Panc1 (cell line): ENCODE data around the gene GALNT14. TPM values are rescaled to one million over a fixed set of nuclear protein-coding genes. Genes with fewer than 3 reads are reported as not detected.

ENCODE experiments used
- ATAC-seq: fragments of 200-7000 bp; cut with Tn5 transposase; 2 replicates; pipeline ENCODE4 v1.9.1; 2020; ENCODE audit warnings: mild to moderate bottlenecking, moderate library complexity
- BruUV-seq: library from RNA; stranded (reverse); fragments of 400-500 nt; replicated peaks from 2 replicates; lab custom pipeline; 2021; lab: Mats Ljungman, UMichigan
- CTCF ChIA-PET: fragments of 300-600 bp; sonication (Branson Sonifier 250); formaldehyde crosslinking; loops from one replicate; lab custom pipeline; 2022; ENCODE audit warnings: antibody characterized with exemption; lab: Charles Lee
- POLR2A ChIA-PET: fragments of 300-600 bp; sonication (Branson Sonifier 250); formaldehyde crosslinking; loops from one replicate; lab custom pipeline; 2022; ENCODE audit warnings: antibody characterized with exemption; lab: Charles Lee
- DNase-seq: peaks from one replicate; pipeline ENCODE4 v3.0.0-alpha.2; 2010; ENCODE audit warnings: low read depth, low spot score
- H3K27ac ChIP-seq: 2 replicates; pipeline ENCODE4 v1.5.1; 2011; ENCODE audit warnings: mild to moderate bottlenecking, low read length, inconsistent platforms
- H3K27me3 ChIP-seq: fragments of 200-500 bp; sonication (Bioruptor generic); 2 replicates; pipeline ENCODE4 v1.6.0; 2014; ENCODE audit warnings: low read length, inconsistent platforms; ENCODE audit not compliant: control insufficient read depth, insufficient read depth
- H3K36me3 ChIP-seq: fragments of 200-500 bp; sonication (Bioruptor generic); 2 replicates; pipeline ENCODE4 v1.5.1; 2014; ENCODE audit warnings: inconsistent platforms, mild to moderate bottlenecking, low read length, moderate library complexity; ENCODE audit not compliant: control insufficient read depth, insufficient read depth
- H3K4me1 ChIP-seq: 2 replicates; pipeline ENCODE4 v1.5.1; 2011; ENCODE audit warnings: inconsistent platforms, mild to moderate bottlenecking, low read length, moderate library complexity; ENCODE audit not compliant: control insufficient read depth, insufficient read depth
- H3K4me3 ChIP-seq, 2 experiments: 2 replicates each; pipeline ENCODE4 v1.5.1; 2011 to 2012; ENCODE audit warnings: low read depth in 2 of 2, low read length in 2 of 2, mild to moderate bottlenecking in 2 of 2, inconsistent platforms in 1 of 2, moderate library complexity in 1 of 2
- H3K9me3 ChIP-seq: fragments of 200-500 bp; sonication (Bioruptor generic); 2 replicates; pipeline ENCODE4 v1.5.1; 2014; ENCODE audit warnings: low read depth, mild to moderate bottlenecking, inconsistent platforms, low read length, moderate library complexity; ENCODE audit not compliant: control insufficient read depth, insufficient read depth
- CTCF ChIP-seq: fragments of 450-650 bp; IDR thresholded peaks from 2 replicates; pipeline ENCODE4 v1.5.1; 2017; ENCODE audit warnings: mild to moderate bottlenecking
- POLR2AphosphoS5 ChIP-seq: IDR thresholded peaks from 2 replicates; pipeline ENCODE4 v1.6.1; 2012; ENCODE audit warnings: mild to moderate bottlenecking, low read depth, low read length, moderate library complexity
- REST ChIP-seq, 2 experiments: IDR thresholded peaks; 2 replicates each; pipeline ENCODE4 v1.6.1; 2011 to 2012; ENCODE audit warnings: low read depth in 2 of 2, control low read depth in 1 of 2, low read length in 1 of 2, mild to moderate bottlenecking in 1 of 2, moderate library complexity in 1 of 2; ENCODE audit not compliant: insufficient read depth in 1 of 2
- SIN3A ChIP-seq: IDR thresholded peaks from 2 replicates; pipeline ENCODE4 v1.6.1; 2012; ENCODE audit warnings: low read depth, mild to moderate bottlenecking, low read length, moderate library complexity, borderline replicate concordance; ENCODE audit not compliant: insufficient read depth
- TCF7L2 ChIP-seq: IDR thresholded peaks from 2 replicates; pipeline ENCODE4 v1.6.1; 2011; ENCODE audit warnings: mild to moderate bottlenecking, low read depth, low read length, inconsistent platforms
- in situ Hi-C: cut with HindIII; loops from 2 replicates; pipeline ENCODE4 v1.10.0; 2016; ENCODE audit warnings: low sequenced_read_pairs, low pct_unique_long_range_greater_than_20kb
- intact Hi-C: fragments of 100-400 bp; cut with micrococcal nuclease; formaldehyde crosslinking; loops from one replicate; pipeline ENCODE4 v1.10.0; 2022; ENCODE audit not compliant: unreplicated experiment
- total RNA-seq: library from RNA; stranded (reverse); gene quantifications from one replicate; pipeline ENCODE4 v1.2.1, GENCODE V29; 2021; ENCODE audit not compliant: unreplicated experiment

Gene GALNT14
- total RNA-seq, 1 experiment from 2014 or later: 0.67 TPM

GRCh38 chr2:30989746-30990145, 148.5 kb downstream of the GALNT14 start:
- ChIA-PET CTCF (no interaction called here), POLR2A (no interaction called here)
- TF ChIP-seq POLR2AphosphoS5 (no peak), SIN3A (no peak)
- Histone ChIP-seq H3K9me3 (no peaks in the 10 kb centered on the region), H3K27me3 (no peaks in the 10 kb centered on the region), H3K27ac (no peak overlapping the region), H3K36me3 (no peaks in the 10 kb centered on the region), H3K4me1 (no peaks in the 10 kb centered on the region), H3K4me3 (no peak overlapping the region)
- no peak for ATAC-seq
- BruUV-seq: no TSS peak
- in situ Hi-C loops: no loop called here
- intact Hi-C loops: no loop called here
- no peak for DNase-seq

- Histone ChIP-seq H3K4me3 (no peak overlapping the region), H3K36me3 (no peaks in the 10 kb centered on the region), H3K27ac (no peak overlapping the region), H3K9me3 (no peaks in the 10 kb centered on the region), H3K4me1 (no peaks in the 10 kb centered on the region), H3K27me3 (no peaks in the 10 kb centered on the region)
- DNase-seq (no peak), ATAC-seq (no peak)
- no TSS peak for BruUV-seq
- intact Hi-C loops: no loop called here
- POLR2A ChIA-PET: no interaction called here
- in situ Hi-C loops: no loop called here
- CTCF ChIA-PET: no interaction called here
- TF ChIP-seq SIN3A: no peak
- no peak for TF ChIP-seq REST (IDR thresholded peaks at IDR 0.05; ENCODE audit: insufficient read depth in 1 of 2, low read depth in 2 of 2, low read length in 1 of 2)
- no peak for TF ChIP-seq CTCF
- TF ChIP-seq TCF7L2: no peak
- no peak for TF ChIP-seq POLR2AphosphoS5
Observed at GRCh38 chr2:30987566-30987965, 150.7 kb downstream of the GALNT14 start.

DNA sequence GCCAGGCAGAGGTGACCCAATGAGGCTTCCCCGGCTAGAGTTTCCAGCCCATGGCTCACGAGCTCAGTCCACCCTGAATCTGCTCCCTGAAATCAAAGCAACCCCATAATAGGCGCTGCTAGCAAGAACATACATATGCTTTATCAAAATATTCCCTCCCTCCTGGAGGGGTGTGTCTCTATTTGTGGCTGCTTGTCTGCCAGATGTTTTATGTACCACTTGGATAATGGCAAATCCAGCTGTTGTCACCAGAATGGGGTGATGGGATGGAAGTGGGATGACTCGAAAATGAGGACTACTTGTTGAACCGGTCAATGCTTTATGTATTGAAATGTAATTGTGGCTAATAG, 152.0 kb downstream of the GALNT14 start:
- ChIA-PET CTCF (no interaction called here), POLR2A (no interaction called here)
- in situ Hi-C loops (no loop called here), intact Hi-C loops (no loop called here)
- no peak for DNase-seq
- H3K27me3 ChIP-seq: no peaks in the 10 kb centered on the region
- BruUV-seq: no TSS peak
- H3K4me3 ChIP-seq: no peak overlapping the region
- no peak for TF ChIP-seq SIN3A
- TF ChIP-seq POLR2AphosphoS5: no peak
- H3K27ac ChIP-seq: no peak overlapping the region
- no peak for ATAC-seq
- H3K36me3 ChIP-seq: no peaks in the 10 kb centered on the region
- no peaks in the 10 kb centered on the region for H3K9me3 ChIP-seq
- H3K4me1 ChIP-seq: no peaks in the 10 kb centered on the region
